Activated T-cell treated with anti-CD3 and anti-CD28 coated beads for 24 hours (primary cell): Measurements from ENCODE around the gene NUDC.

ENCODE experiments used
- DNase-seq: peaks from one replicate; pipeline ENCODE4 v3.0.0-alpha.2; 2020; ENCODE audit warnings: low read depth

The NUDC gene

DNA sequence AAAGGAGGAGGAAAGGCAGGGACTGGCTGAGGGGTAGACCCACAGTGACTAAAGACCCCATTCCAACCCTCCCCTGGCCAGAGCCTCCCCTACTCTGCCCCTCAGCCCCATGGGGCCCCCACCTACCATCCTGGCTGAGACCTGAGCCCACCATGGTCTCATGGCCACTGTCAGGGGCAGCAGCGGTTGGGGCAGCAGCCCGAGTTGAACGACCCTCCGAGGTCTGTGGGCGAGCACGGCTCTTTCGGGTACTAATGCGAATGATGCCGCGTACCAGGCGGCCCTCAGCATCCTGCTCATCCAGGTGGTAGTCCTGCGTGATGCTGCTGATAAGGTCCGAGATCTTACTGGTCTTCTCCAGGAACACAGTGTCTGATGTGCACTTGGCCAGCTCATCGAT lies 29.7 kb downstream of the NUDC start:
- no peak for DNase-seq

DNA sequence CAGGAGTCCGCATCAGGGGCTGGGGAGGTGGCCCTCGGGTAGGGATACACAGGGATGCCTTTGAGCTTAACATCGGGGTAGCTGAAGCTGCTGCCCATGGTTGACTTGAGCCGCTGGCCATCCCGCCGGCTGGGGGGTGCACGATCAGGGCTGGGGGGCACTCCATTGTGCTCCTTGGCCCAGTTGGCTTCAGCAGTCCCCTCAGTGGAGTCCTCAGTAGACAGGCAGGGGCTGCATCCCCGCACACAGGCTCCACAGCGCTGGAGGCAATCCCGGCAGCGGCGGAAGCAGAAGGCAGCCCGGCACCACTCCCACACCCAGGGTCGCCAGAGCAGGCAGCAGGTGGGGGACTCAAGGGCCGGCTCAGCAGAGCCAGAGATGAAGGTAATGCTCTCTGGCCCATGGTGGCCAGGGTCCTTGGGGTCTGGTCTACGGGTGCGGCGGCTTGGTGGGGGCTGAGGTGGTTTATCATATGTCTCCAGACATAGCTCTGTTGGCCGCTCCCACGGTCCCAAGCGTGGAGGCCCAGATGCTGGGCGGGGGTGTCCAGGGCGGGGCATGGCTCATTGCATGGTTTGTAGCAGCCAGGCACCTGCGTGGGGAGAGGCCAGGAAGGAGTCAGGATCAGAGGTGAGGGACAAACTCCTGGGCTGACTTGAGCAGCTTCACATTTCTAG lies 30.4 kb downstream of the NUDC start:
- DNase-seq, result no peak

DNA sequence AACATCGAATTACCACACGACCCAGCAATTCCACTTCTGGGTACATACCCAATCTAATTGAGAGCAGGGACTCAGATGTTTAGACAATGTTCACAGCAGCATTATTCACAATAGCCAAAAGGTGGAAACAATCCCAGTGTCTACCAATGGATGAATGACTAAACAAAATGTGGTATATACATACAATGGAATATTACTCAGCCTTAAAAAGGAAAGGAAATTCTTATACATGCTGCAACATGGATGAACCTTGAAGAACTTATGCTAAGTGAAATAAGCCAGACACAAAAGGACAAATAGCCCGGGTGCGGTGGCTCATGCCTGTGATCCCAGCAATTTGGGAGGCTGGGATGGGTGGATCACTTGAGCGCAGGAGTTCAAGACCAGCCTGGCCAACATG lies 31.8 kb downstream of the NUDC start:
- no peak for DNase-seq

DNA sequence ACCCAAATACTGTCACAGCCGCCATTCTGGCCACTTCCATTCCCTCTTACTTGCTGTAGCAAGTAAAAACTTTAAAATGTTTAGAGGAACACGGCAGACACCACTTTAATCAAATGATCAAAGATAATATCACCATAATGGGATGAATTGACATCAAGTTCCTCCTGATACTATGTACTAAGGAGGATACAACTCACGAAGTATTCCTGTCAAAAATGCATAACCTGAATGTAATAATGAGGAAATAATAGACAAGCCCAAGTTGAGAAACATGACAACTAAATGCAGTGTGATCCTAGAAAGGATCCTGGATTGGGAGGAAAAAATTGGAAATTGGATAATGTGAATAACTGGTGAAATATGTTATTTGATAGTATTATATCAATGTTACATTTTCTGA lies 34.8 kb downstream of the NUDC start:
- DNase-seq, result no peak

GRCh38 chr1:26957306-26957705 lies 35.8 kb downstream of the NUDC start:
- no peak for DNase-seq

DNA sequence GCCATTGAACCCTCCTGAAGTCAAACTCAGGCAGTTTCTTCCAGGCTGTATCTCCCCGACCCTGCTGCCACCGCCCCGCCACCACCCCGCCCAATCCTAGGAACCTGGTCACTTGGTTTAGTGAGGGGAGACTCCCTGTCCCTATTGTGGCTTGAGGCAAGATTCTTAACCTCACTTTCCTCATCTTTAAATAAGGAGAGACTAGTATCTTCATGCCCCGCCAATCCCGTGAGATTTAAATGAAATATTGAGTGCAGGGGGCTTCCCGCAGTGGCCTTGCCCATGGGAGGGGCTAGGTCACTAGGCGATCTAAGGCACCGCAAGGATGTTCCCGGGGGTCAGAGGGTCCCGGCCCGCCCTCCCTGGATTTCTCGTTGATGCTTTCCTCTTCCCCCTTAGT lies 37.7 kb downstream of the NUDC start:
- DNase-seq, result no peak

GRCh38 chr1:26959722-26960624 lies 38.4 kb downstream of the NUDC start, which contains the start of gene KDF1:
TSS of gene KDF1 (minus strand) at chr1:26960468. CDS start at chr1:26952380, 8,088 bp downstream.
- DNase-seq, result no peak

- no peak for DNase-seq
These were observed 39.1 kb downstream of the NUDC start for GRCh38 chr1:26960625-26960966.

DNA sequence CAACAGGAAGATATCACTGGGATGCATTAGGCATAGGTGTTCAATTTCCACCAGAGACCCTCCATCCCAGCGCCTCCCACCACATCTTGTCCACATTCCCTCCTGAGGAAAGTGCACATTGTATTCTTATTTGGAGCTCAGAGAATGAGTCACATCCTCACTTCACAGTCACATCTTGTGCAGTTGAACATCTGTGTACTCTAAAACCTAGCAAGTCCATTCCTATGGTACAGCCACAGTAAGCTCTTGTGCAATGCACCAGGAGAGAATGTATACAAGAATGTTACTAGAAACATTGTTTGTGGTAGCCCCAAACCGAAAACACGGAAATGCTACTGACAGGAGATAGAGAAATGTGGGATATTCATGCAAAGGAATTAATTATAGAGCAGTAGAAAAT lies 40.3 kb downstream of the NUDC start:
- no peak for DNase-seq

DNA sequence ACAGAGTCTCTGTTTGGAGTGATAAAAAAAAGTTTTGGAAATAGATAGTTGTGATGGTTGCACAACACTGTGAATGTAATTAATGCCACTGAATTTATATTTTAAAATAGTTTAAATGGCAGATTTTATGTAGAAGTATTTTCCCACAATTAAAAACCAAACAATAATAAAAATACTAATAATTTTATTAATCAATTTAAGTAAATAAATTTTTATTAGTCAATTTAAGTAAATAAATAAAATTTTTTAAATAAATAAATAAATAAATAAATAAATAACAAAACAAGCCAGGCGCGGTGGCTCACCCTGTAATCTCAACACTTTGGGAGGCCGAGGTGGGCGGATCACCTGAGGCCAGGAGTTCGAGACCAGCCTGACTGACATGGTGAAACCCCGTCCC lies 43.7 kb downstream of the NUDC start:
- no peak for DNase-seq

DNA sequence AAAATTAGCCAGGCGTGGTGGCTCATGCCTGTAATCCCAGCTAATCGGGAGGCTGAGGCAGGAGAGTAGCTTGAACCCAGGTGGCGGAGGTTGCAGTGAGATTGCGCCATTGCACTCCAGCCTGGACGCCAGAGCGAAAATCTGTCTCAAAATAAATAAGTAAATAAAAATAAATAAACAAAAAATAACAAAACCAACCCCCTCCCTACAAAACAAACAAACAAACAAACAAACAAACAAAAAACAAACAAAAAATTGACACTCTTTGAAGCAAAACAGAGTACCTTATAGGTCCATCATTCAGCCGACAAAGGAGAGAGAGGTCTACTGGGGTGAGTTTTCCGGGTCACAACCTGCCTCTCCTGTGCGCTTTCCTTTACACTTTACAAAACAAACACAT lies 44.1 kb downstream of the NUDC start:
- no peak for DNase-seq

- no peak for DNase-seq
These were observed 49.3 kb downstream of the NUDC start for GRCh38 chr1:26970810-26971209.

- no peak for DNase-seq
These were observed 50.0 kb downstream of the NUDC start for GRCh38 chr1:26971590-26971989.

DNA sequence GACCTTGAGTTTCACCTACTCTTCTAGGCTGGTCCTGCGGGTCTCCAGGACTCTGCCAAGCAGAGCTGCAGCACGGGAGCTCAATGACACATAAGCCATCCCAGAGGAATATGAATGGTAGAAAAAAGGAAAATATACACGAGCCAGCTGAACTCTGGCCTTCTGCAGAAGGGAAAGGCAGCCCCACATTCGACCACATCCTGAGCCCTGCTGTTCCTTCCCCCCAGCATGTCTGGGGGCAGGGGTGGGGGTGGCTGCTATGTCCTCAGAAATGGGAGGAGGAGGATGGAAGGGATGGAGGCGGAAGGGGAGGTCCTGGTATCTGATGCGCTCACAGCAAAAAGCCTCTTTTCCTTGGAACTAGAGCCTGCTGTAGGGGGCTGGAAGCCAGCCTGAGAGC lies 50.8 kb downstream of the NUDC start:
- DNase-seq, result no peak

- no peak for DNase-seq
These were observed 51.3 kb downstream of the NUDC start for GRCh38 chr1:26972821-26973220.

DNA sequence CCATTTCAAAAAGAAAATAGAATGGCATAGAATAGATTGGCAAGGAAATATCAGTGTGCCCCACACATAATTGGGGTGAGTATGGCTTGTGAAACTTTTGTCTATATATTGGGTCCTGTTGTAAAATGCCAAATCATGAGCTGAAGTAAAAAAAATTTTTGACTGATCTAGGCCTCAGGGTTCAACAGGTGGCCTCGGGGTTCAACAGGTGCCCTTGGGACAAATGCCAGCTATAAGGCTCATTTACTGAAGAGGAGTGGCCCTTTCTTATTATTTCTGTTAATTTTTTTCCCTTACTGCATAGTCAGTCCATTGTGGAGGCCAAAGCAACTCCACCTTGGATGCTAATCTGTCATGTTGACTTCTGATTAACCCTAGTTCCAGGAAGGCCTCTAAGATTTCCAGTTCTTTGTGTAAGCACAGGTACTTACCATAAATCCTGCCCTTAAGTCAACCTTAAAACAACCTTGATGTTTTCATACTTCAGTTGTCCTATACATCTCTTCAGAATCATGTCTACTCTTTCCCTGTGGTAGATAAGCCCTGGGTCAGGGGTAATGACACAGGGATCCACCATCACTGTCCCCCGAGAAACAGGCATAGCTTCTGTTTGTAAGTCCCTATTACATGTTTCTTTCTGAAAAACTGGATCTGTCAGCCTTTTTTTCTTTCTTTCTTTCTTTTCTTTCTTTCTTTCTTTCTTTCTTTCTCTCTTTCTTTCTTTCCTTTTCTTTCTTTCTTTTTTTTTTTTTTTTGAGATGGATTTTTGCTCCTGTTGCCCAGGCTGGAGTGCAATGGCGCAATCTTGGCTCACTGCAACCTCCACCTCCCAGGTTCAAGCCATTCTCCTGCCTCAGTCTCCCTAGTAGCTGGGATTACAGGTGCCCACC lies 55.3 kb downstream of the NUDC start:
- no peak for DNase-seq

- DNase-seq, result no peak
These were observed 57.4 kb downstream of the NUDC start for GRCh38 chr1:26978901-26979300.

GRCh38 chr1:26981146-26981846 lies 59.8 kb downstream of the NUDC start:
- DNase-seq, result no peak

GRCh38 chr1:26983863-26984262 lies 62.3 kb downstream of the NUDC start:
- no peak for DNase-seq

GRCh38 chr1:26984291-26984690 lies 62.7 kb downstream of the NUDC start:
- no peak for DNase-seq

GRCh38 chr1:26986658-26987057 lies 65.1 kb downstream of the NUDC start:
- no peak for DNase-seq
